Fibroblast of gingiva (primary cell): Measurements from ENCODE around the gene DCP1A.
"Not testable (repeated sequence)": the region's sequence is repeated elsewhere in the genome, so short reads cannot be mapped to it uniquely, and the experiment has no call there.

ENCODE experiments used
- DNase-seq: peaks from one replicate; pipeline ENCODE4 v3.0.0-alpha.2; 2011; ENCODE audit warnings: low read depth

Gene DCP1A

GRCh38 chr3:53328746-53329145 lies 18.6 kb downstream of the DCP1A start:
- no peak for DNase-seq

- not testable (repeated sequence) for DNase-seq
These were observed 19.4 kb downstream of the DCP1A start for GRCh38 chr3:53327986-53328385.

GRCh38 chr3:53324105-53324504 lies 23.2 kb downstream of the DCP1A start:
- no peak for DNase-seq

GRCh38 chr3:53320697-53321096 lies 26.6 kb downstream of the DCP1A start:
- DNase-seq, result peak; percentile 77

GRCh38 chr3:53318522-53318921 lies 28.8 kb downstream of the DCP1A start:
- DNase-seq, result peak; percentile 60

- no peak for DNase-seq
These were observed 34.5 kb downstream of the DCP1A start for GRCh38 chr3:53312832-53313231.

- DNase-seq, result peak; percentile 32
These were observed 35.5 kb downstream of the DCP1A start for GRCh38 chr3:53311882-53312281.

GRCh38 chr3:53303957-53304356 lies 43.4 kb downstream of the DCP1A start:
- no peak for DNase-seq

GRCh38 chr3:53303549-53303948 lies 43.8 kb downstream of the DCP1A start:
- no peak for DNase-seq

GRCh38 chr3:53300826-53301225 lies 46.5 kb downstream of the DCP1A start:
- no peak for DNase-seq

- DNase-seq, result peak; percentile 66
These were observed 47.7 kb downstream of the DCP1A start for GRCh38 chr3:53299611-53300023.

- DNase-seq, result no peak
These were observed 51.9 kb downstream of the DCP1A start for GRCh38 chr3:53295410-53295809.

- no peak for DNase-seq
These were observed 53.5 kb downstream of the DCP1A start for GRCh38 chr3:53293867-53294266.

- DNase-seq, result no peak
These were observed 59.1 kb downstream of the DCP1A start for GRCh38 chr3:53288214-53288613.

- no peak for DNase-seq
These were observed 60.2 kb downstream of the DCP1A start for GRCh38 chr3:53287131-53287629.

GRCh38 chr3:53286727-53287126 lies 60.6 kb downstream of the DCP1A start:
- DNase-seq, result no peak

GRCh38 chr3:53282581-53282980 lies 64.8 kb downstream of the DCP1A start:
- DNase-seq, result no peak

- DNase-seq, result no peak
These were observed 68.7 kb downstream of the DCP1A start for GRCh38 chr3:53278667-53279066.

GRCh38 chr3:53274938-53275605 lies 72.3 kb downstream of the DCP1A start:
- DNase-seq, result no peak

- no peak for DNase-seq
These were observed 74.1 kb downstream of the DCP1A start for GRCh38 chr3:53273146-53273670.

- peak; percentile 99 for DNase-seq
These were observed 77.2 kb downstream of the DCP1A start for GRCh38 chr3:53269888-53270880.

GRCh38 chr3:53269193-53269592 lies 78.2 kb downstream of the DCP1A start:
- DNase-seq, result not testable (repeated sequence)

- no peak for DNase-seq
These were observed 79.6 kb downstream of the DCP1A start for GRCh38 chr3:53267766-53268165.
